AG04450 (cell line): Measurements from ENCODE around the gene DHX29. TPM values are rescaled to one million over a fixed set of nuclear protein-coding genes. Genes with fewer than 3 reads are reported as not detected.

ENCODE experiments used
- CTCF ChIA-PET: fragments of 300-600, 350-600 bp; formaldehyde crosslinking; extraction: SDS; loops from one replicate; lab custom pipeline; 2022; ENCODE audit warnings: antibody characterized with exemption, inconsistent platforms; lab: Charles Lee
- POLR2A ChIA-PET: fragments of 350-600 bp; formaldehyde crosslinking; extraction: SDS; loops from one replicate; lab custom pipeline; 2021; ENCODE audit warnings: antibody characterized with exemption, inconsistent platforms; lab: Yijun Ruan, JAX
- DNase-seq: peaks from one replicate; pipeline ENCODE4 v3.0.0-alpha.2; 2011; ENCODE audit warnings: low read depth, low spot score
- H3K27ac ChIP-seq: one replicate; pipeline ENCODE4 v1.5.1; 2012; ENCODE audit warnings: low read depth, low read length, control low read depth
- H3K27me3 ChIP-seq: one replicate; pipeline ENCODE4 v1.6.0; 2012; ENCODE audit warnings: low read length; ENCODE audit not compliant: control insufficient read depth, insufficient read depth
- H3K4me3 ChIP-seq: 2 replicates; pipeline ENCODE4 v1.5.1; 2011; ENCODE audit warnings: mild to moderate bottlenecking, low read depth, low read length, control low read depth
- H3K9me3 ChIP-seq: 2 replicates; pipeline ENCODE4 v1.5.1; 2012; ENCODE audit warnings: low read length; ENCODE audit not compliant: control insufficient read depth, insufficient read depth
- CTCF ChIP-seq: IDR thresholded peaks from 2 replicates; pipeline ENCODE4 v1.5.1; 2011; ENCODE audit warnings: low read depth, low read length, control low read depth, inconsistent platforms
- polyA plus RNA-seq: library from polyadenylated mRNA; depleted of rRNA; stranded (reverse); fragments of >200 nt; gene quantifications from 2 replicates; pipeline ENCODE4 v1.2.3, GENCODE V29; 2011

Gene DHX29
- polyA plus RNA-seq, 1 experiment = 10.8 TPM

DNA sequence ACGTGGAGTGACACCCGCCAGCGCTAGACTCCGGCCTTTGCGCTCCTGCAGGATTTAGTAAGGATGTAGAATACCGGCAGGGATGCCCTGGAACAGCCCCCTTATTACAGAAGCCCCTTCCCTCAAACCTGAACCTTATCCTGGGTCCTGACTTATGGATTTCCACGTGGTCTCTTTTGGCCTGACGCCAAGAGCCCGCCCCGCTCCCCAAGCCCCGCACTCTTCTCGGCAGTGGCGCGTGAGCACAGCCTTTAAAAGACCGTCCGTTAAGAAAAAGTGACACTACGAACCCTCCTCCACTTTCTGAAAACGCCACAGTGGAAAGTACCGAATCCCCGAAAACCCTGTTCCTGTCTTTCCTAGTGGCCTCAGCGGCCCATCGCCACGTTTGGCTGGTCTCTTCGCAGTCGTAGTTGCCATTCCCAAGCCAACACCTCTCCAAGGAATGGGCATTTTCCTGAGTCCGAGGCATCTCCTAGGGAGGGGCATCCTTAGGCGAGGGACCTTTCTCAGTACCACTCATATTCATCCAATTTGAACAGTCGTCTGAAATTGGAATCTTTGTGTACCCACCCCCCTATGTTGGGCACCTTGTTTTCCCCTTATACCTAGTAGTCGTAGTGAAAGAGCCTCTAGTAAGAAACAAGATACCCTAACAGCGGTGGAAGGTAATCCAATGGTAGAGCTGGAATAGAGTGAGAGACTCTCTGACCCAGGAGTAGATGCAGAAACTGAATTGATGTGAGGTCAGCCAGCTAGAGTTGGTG, 79.6 kb downstream of the DHX29 start:
- CTCF ChIA-PET = no interaction called here
- POLR2A ChIA-PET = no interaction called here
- 0 out of 2 replicates have a peak overlapping the region, but pooled peaks have one; percentile 29 for H3K4me3 ChIP-seq
- H3K27ac ChIP-seq = no peak overlapping the region
- DNase-seq = no peak
- H3K27me3 ChIP-seq = peaks cover 97% of the 10 kb centered on the region
- peaks cover 3% of the 10 kb centered on the region; the same call in 1 of the 2 replicates for H3K9me3 ChIP-seq
- TF ChIP-seq CTCF = no peak

DNA sequence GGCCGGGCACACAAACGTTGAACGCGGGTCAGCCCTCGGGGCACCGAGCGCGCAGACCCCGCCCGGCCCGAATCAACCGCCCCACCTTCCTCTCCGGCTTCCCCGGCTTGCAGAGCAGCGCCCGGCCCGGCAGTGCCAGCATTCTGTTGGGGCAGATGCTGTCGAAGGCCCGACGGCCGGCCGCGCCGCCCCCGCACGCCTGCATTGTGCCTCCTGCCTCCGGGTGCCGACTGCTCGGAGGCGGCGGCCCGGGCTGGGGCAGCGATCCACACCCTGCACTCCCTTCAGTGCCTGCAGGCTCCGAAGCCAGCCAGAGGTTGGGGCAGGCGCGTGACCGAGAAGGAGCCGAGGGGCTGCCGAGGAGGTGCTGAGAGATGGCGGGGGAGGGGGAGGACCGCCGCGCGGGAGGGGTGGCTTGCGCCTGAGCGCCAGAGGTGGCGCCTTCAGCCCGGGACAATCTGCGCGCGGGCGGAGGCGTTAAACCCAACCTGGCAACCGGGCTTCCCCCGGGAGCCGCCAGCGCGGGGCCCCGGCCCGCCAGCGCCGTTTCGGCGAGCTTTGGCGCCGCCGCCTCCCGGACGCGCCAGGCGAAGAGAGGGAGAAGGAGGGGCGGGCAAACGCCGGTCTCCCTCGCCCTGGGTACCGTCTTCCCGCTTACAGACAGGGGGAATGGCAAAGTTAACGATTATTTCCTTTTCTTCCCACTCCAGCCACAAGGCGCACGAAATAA, 80.4 kb downstream of the DHX29 start, which contains the start of gene MCIDAS:
Gene MCIDAS, minus strand, starts transcription at position 382 of the 730 bp plus-strand sequence. Its CDS starts 177 bp downstream, at position 205.
- TF ChIP-seq CTCF = no peak
- no peak for DNase-seq
- Histone ChIP-seq H3K4me3 (0 out of 2 replicates have a peak within 1 kb of the TSS, but pooled peaks have one; percentile 29), H3K9me3 (peaks cover 5% of the 10 kb centered on the region; the same call in 1 of the 2 replicates), H3K27ac (no peak within 1 kb of the TSS), H3K27me3 (peaks cover 97% of the 10 kb centered on the region)
- ChIA-PET POLR2A (no interaction called here), CTCF (no interaction called here)

GRCh38 chr5:55226027-55226933, 81.2 kb downstream of the DHX29 start:
- Histone ChIP-seq H3K27me3 (peaks cover 97% of the 10 kb centered on the region), H3K9me3 (peaks cover 7% of the 10 kb centered on the region; the same call in 1 of the 2 replicates), H3K4me3 (no peak overlapping the region), H3K27ac (no peak overlapping the region)
- ChIA-PET POLR2A (no interaction called here), CTCF (interaction anchor here (0.5 to 1.0 kb wide), 2 partner anchors 32 to 1265 kb away, joined by 4 to 5 read pairs; no protein-coding TSS in a partner anchor)
- no peak for DNase-seq
- TF ChIP-seq CTCF = peak; percentile 56

DNA sequence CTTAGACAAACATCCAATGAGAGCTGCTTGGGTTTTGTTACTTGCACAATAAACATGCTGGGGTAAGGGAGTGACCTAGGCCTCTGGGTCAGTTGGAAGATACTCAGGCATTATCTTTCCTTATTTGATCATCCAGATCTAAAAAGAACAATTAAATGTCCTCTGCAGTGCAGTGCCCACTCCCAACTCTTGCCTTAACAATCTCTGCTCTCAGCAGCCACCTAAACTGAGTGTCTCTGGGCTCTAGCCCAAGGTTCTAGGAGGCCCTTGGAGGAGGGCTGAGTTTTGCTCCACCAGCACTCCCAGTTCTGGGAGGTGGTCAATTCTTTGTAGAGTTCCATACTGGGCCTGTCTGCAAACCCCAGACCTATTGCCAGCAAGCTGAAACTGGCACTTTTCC, 82.1 kb downstream of the DHX29 start:
- H3K27ac ChIP-seq = no peak overlapping the region
- CTCF ChIA-PET = interaction anchor here (1.0 kb wide), 1 partner anchor 33 kb away, joined by 4 read pairs; no protein-coding TSS in a partner anchor
- DNase-seq = no peak
- H3K4me3 ChIP-seq = no peak overlapping the region
- no peak for TF ChIP-seq CTCF
- peaks cover 97% of the 10 kb centered on the region for H3K27me3 ChIP-seq
- POLR2A ChIA-PET = no interaction called here
- peaks cover 9% of the 10 kb centered on the region; the same call in 1 of the 2 replicates for H3K9me3 ChIP-seq
